Testis (tissue), 2 donors: ENCODE data around the gene TCF4.
A peak's percentile ranks its signal among the peaks of the same experiment; 100 is the strongest.

ENCODE experiments used
- CTCF ChIP-seq, 3 experiments: fragments of 450-650 bp in 2 of 3; fragments of 200-600 bp in 1 of 3; sonication (generic) in 1 of 3; IDR thresholded peaks; one replicate each; pipeline ENCODE4 v1.5.1; 2016 to 2019; ENCODE audit warnings: antibody characterized with exemption in 3 of 3, mild to moderate bottlenecking in 2 of 3, moderate library complexity in 1 of 3
- POLR2A ChIP-seq: fragments of 450-650 bp; IDR thresholded peaks from one replicate; pipeline ENCODE4 v1.6.1; 2017; ENCODE audit warnings: antibody characterized with exemption, mild to moderate bottlenecking, moderate library complexity

- TF ChIP-seq CTCF (IDR thresholded peaks at IDR 0.05) (peak; percentile 81 to 88 (median 83)), POLR2A (no peak)
Measured at GRCh38 chr18:55415258-55415871, 172.6 kb downstream of the TCF4 start.
